Measurements from ENCODE around the gene C3.
"Not testable (repeated sequence)": the region's sequence is repeated elsewhere in the genome, so short reads cannot be mapped to it uniquely, and the experiment has no call there.

Gene C3

DNA sequence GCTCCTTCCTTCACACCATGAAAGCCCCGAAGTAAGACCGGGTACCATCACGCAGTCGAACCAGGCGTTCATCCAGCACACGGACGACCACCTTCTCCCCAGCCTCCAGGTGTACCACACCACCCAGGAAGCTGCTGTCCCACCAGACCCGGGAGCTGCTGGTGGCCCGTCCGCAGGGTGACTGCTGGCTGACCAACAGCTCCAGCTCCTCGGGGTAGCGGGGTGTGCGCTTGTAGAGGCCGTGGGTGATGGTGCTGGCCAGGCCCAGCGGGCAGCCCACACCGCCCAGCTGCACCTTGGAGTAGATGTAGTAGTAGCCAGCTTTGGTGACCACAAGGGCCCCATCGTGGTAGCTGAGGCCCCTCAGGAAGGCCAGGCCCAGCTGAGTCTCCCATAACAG is 55.5 kb downstream of the C3 start:
- no peak for DNase-seq

DNA sequence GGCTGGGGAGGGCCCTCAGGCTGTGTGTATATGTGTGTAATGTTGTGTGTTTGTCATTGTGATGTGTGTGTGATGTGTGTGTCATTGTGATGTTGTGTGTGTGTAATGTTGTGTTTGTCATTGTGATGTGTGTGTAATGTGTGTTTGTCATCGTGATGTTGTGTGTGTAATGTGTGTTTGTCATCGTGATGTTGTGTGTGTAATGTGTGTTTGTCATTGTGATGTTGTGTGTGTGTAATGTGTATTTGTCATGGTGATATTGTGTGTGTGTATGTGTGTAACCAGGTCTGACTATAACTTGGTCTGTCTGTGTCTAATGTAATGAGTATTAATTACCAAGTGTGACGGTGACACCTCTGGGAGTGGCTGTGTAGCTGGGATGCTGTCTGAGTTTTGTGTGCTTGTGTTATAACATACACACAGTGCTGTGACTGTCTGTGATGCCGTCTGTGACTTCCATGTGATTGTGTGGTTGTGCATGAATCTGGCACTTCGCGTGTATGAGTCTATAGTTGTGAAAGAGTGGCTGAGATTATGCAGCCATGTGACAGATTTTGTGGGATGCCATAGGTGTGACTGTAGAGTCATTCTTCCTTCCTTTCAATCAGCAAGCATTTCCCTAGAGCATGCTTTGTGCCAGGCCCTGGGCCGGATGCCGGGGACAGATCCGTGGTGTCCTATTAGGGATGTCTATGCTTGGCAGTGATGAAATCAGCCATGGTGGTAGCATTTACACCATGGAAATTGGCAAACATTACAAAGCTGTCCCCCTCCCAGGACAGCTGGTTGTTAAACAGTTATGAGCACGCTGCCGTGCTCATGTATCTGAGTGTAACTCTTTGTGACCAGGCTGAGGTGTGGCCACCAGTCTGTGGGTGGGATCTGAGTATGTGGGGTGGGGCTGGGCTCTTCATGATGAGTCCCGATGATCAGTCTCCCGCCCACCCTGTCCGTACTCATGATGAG is 56.9 kb downstream of the C3 start:
- DNase-seq, result no peak

DNA sequence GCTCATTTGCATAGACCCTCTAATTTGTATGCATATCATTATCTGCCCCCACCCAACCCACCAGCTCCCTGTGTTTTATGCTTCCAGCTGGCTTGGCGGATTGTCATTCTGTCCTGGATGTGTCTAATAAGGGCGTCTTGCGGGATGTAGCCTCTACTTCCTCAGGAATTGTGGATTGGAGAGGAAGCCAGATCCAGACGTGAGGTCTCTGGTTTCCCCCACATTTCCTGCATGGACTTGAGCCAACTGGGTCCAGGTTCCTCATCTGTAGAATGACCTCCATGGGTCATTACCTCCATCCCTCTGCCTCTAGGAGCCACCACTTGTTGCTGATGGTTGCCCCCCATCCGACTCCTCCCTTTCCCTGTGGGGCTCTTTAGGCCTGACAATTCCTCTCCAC is 57.7 kb downstream of the C3 start:
- DNase-seq, result no peak

DNA sequence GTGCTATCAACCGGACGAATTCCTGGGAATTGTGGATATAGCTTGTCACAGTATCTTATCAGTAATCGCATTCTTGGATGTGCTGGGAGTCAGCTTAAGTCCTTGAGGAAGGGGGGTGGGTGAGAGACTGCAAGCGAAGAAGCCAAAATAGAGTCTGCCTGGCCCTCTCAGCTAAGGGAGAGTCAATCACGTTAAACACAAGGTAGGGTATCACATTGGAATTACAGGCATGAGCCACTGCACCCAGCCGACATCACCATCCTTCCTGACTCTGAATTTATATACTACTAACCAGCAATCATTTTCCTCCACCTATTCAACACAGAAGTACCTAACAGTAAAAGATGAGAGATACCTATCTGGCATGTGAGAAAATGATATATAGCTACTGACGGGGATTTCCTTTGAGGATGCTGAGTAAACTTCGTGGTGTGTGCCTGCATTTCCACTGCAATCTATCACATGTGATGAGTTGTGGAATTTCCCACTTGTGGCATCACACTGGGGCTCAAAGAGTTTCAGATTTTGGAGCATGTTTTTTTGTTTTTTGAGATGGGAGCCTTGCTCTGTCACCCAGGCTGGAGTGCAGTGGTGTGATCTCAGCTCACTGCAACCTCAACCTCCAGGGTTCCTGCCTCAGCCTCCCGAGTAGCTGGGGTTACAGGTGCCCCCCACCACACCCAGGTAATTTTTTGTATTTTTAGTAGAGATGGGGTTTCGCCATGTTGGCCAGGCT is 58.8 kb downstream of the C3 start:
- DNase-seq, result not testable (repeated sequence)

DNA sequence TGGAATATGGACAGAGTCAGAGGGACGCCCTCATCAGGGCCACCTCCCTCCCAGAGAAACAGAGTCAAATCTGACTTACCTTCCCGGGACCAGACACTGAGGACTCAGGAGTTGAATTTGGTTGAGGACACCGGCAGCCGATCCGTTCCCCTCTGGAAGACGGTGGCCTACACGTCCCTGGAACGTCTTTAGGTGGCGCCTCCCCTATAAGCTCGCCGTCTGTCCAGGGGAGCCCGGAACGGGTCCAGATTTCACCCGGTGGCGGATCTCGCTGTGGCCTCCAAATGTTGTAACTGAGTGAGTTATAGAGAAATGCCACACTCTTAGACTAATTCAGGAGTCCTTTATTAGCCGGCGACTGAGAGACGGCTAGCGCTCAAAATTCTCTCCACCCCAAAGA is 59.5 kb downstream of the C3 start:
- no peak for DNase-seq

DNA sequence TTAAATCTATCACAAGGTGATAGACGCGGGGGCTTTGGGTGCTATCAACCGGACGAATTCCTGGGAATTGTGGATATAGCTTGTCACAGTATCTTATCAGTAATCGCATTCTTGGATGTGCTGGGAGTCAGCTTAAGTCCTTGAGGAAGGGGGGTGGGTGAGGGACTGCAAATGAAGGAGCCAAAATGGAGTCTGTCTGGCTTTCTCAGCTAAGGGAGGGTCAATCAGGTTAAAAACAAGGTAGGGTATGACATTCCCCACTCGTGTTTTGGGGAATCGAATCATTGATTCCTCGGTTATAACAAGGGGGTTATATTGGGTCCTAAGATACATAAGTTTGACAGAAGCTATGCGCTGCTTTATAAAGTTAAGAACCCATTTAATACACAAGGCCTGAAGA is 64.1 kb downstream of the C3 start:
- DNase-seq, result not testable (repeated sequence)

DNA sequence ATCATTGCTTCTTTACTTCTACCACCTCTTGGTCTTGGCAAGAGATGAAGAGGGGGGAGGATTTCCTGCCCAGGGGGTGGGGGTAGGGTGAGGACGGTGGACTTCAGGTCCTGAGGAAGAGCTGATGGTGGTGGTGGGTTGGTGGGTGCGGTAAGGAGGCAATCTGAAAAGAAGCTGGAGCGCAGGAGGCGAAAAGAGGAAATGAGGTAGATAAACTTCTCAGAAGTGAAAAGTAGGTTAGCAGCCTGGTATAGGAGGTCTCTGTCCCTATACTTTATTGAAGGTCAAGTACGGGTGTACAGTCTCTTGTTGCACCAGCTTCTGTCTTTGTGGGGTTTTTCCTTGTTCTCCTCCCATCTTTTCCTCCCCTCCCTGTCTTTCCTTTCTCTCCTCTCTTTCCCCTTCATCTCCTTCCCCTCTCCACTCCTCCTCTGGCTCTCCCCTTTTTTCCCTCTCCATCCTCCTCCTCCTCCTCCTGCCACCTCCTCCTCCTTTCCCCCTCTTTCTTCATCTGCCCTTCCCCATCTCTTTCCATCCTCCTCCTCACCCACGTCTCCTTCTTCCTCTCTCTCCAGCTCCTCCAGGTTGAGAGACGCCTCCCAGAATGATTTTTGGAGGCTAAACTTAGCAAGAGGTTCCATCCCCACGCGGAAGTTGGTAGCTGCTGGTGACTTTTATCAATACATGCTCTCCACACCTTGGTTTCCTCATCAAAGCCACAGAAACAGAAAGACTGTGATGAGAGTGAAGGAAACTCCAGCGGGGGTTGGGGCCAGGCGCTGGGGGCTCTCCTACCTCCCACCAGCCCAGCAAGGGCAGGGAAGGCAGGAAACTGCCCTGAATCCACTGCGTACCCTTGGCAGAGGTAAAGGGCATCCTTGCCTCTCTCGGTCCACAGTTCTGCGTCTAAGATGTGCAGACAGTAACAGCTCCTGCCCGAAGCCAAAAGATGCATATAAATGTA is 65.8 kb downstream of the C3 start:
- DNase-seq, result no peak

DNA sequence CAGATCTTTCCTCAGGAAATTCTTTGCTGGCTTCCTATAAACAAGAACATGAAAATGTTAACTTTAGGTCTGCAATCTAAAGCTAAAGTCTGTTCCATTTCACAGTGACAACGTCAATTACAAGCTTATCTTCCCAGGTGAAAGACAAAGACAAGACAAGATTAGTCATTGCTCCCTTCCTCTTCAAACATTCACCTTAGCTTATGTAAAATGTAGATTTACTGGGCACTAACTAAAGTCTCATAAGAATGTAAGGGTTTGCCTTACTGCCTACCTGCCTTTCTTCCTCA is 67.7 kb downstream of the C3 start:
- no peak for DNase-seq

DNA sequence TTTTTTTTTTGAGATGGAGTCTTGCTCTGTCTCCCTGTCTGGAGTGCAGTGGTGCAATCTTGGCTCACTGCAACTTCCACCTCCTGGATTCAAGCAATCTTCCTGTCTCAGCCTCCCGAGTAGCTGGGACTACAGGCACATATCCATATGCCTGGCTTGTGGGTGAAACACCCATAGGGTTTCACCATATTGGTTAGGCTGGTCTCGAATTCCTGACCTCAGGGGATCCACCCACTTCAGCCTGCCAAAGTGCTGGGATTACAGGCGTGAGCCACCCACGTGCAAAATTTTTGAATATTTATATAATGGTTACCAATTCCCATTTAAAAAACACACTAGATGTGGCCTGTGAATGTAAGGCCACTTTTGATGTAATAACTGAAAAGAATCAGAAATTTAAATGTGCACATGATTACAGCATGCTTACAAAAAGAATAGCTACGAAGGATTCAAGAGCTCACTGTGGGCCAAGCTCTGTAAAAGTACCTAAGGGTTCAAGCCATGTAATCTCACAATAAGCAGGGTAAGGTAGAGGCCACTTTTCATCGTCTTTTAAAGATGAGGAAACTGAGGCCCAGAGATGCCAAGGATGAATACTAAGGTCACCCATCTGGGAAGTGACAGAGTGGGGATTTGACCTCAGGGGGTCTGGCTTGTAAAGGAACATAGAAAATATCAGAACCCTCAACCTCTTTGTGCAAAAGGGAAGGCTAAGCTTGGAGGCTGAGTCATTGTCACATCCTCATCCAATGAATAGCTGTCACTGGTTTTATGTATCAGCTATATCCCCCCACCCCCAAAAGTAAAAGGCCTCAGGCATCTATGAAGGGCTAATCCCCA is 68.3 kb downstream of the C3 start:
- no peak for DNase-seq

DNA sequence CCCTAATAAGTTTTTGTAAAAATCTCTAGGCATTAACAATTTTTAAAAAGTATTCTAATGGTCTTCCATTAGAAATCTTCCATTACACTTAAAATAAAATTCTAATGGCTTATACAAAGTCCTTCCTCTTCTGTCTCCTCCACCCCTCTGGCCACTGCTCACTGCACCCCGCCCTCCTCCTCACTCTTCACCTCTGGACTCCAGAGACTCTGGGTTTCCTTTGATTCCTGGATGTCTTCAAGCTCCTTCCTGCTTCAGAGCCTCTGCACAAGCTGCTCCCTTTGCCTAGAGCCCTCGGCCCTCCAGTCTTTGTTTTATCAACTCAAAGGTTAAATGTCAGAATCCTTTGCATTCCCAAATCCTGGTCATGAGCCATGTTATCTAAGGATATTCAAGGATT is 71.3 kb downstream of the C3 start:
- DNase-seq, result no peak

DNA sequence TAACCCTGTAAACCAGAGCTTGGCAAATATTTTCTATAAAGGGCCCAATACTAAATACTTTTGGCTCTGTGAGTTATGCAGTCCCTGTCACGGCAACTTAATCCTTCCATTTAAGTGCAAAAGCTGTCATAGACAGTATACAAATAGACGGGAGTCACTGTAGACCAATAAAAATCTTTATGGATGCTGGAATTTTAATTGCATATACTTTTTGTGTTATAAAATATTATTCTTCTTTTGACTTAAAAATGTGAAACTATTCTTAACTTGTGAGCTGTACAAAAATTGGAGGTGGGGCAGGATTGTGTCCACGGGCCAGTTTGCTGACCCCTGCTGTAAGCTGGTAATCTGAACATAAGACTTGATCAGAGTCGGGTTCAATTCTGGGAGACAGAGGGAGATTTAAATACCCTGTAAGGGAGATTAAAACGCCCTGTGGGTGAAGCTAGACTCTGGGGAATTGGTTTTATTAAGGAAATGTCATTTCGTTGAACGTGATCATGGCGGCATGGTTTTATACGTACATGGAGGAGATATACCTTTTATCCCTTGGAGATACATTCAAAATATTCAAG is 72.2 kb downstream of the C3 start:
- no peak for DNase-seq

DNA sequence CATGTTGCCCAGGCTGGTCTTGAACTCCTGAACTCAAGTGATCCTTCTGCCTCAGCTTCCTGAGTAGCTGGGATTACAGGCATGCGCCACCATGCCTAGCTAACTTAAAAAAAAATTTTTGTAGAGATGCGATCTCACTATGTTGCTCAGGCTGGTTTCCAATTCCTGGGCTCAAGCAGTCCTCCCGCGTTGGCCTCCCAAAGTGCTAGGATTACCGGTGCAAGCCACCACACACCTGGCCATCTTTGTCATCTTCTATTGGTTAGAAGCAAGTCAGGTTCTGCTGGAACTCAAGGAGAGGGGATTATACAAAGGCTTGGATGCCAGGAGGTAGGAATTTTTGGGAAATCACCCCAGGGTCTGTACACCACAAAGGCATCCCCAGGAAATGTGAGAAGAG is 75.7 kb downstream of the C3 start:
- no peak for DNase-seq

DNA sequence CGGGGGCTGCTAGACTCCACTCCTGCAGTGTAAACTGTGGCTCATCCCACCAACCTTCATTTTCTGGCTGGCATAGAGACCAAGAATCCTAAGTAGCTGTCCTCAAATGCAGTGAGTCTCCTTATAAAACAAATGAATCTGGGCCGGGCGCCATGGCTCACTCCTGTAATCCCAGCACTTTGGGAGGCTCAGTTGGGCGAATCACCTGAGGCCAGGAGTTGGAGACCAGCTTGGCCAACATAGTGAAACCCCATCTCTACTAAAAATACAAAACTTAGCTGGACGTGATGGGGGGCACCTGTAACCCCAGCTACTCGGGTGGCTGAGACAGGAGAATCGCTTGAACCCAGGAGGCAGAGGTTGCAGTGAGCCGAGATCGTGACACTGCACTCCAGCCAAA is 80.1 kb downstream of the C3 start:
- not testable (repeated sequence) for DNase-seq

DNA sequence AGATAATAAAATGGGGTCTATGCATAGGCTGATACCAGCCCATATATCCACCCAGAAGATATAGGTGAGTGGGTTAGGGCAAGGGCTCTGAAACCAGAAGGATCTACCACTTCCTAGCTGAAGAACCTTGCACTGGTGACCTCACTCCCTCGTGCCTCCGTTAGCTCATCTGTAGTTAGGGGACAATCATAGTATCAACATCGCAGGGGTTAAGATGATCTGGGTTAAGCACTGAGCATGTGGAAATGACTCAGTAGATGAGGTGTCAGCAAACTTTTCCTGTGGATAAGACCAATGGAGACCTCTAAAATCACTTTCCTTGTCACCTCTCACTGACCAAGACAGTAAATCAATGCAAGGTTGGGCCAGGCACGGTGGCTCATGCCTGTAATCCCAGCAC is 81.0 kb downstream of the C3 start:
- no peak for DNase-seq

DNA sequence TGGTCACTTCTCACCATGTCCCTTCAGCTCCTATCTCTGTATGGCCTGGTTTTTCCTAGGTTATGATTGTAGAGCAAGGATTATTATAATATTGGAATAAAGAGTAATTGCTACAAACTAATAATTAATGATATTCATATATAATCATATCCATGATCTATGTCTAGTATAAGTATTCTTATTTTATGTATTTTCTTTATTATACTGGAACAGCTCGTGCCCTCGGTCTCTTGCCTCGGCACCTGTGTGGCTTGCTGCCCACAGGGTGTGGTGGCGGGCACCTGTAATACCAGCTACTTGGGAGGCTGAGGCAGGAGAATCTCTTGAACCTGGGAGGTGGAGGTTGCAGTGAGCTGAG is 87.0 kb downstream of the C3 start:
- not testable (repeated sequence) for DNase-seq

DNA sequence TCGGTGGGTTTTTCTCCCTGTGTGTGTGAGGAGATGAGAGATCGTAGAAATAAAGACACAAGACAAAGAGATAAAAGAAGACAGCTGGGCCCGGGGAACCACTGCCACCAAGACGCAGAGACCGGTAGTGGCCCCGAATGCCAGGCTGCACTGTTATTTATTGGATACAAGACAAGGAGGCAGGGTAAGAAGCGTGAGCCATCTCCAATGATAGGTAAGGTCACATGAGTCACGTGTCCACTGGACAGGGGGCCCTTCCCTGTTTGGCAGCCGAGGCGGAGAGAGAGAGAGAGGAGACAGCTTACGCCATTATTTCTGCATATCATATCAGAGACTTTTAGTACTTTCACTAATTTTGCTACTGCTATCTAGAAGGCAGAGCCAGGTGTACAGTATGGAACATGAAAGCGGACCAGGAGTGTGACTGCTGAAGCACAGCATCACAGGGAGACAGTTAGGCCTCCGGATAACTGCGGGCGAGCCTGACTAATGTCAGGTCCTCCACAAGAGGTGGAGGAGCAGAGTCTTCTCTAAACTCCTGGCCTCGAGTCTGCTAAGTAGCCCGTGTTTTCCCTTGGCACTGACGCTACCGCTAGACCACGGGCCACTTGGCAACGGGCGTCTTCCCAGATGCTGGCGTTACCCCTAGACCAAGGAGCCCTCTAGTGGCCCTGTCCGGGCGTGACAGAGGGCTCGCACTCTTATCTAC is 87.5 kb downstream of the C3 start:
- DNase-seq, result peak in 52 of 56 donors; percentile 1 to 84 (median 49)

DNA sequence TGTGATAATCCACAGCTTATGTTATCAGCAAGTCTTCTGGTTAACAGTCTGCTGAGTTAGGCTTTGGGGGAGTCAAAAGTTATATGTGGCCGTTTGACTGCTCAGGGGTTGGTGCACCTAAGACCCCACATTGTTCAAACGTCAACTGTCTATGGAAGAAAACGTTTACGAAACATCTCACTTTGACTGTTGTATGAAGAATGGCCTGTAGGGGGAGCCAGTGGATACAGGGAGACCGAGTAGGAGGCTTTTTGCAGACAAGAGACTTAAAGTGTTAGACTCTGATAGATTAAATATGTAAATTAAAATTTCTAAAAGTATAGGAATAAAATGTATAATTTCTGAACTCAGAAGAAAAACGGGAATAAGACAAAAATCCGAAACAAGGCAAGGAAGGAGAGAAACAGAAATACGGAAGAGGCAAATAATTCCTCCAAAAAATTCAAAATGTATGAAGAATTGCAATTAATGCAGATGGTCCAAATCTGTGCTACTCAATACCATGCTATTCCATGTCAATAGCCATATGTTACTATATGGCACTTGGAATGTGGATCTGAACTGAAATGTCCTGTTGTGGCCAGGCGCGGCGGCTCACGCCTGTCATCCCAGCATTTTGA is 88.3 kb downstream of the C3 start:
- DNase-seq, result peak in 48 of 56 donors; percentile 0 to 85 (median 24)

Measured in nucleus accumbens (tissue), 56 donors.